ENCODE measurements around the gene CYSTM1.
"Not testable (repeated sequence)": the region's sequence is repeated elsewhere in the genome, so short reads cannot be mapped to it uniquely, and the experiment has no call there.

The CYSTM1 gene

DNA sequence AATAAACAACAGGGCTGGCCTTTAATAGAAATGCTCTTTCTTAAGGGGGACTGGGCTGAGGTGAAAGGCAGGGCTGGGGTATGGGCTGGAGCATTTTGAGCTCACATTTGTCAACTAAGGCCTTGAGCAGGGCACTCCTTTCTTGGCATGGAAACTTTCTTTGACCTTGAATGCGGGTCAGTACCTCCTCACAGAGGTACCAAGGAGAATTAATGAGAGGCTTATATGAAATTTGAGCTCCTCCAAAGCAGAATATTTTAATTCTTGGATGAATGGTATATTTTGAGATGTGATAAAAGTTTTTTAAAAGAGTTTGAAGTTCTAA lies 3.1 kb downstream of the CYSTM1 start:
- no peak for DNase-seq (ENCODE audit: low spot score)

DNA sequence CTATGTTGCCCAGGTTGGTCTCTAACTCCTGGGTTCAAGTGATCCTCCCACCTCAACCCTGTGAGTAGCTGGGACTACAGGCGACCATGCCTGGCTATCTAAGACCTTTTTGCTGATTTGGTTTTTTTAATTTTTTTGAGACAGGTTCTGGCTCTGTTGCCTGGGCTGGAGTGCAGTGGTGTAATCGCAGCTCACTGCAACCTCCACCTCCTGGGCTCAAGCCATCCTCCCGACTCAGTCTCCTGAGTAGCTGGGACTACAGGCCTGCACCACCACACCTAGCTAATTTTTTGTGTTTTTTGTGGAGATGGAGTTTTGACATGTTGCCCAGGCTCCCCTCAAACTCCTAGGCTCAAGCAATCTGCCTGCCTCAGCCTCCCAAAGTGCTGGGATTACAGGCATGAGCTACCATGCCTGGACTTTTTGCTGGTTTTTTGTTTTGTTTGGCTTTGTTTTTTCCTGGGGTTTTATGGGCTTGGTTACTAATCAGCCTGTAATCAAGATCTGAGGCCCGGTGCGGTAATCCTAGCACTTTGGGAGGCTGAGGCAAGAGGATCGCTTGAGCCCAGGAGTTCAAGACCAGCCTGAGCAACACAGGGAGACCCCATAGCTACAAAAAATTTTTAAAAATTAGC lies 3.6 kb downstream of the CYSTM1 start:
- no peak for DNase-seq (ENCODE audit: low spot score)

DNA sequence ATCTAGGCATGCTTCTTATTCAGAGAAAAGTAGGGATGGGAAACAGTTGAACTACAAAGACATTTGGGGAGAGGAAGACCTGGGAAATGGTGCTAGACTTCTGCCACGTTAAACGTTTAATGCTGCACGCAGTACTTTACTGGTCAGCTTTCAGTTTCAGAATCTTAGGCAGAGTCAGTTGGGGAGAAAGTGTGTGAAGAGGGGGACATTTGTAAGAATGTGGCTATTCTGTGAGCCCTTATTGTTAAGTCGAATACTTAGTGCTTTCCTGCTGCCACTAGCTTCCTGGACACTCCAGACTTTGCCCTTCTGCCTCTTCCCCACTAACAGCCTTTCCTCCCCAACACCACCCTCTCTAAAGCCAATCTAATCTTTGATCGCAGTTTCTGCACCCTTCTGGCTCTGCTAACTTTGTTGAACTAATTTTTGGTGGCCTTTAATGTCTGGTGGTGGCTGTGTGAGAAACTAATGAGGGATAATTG lies 6.1 kb downstream of the CYSTM1 start:
- DNase-seq (ENCODE audit: low spot score), result no peak

DNA sequence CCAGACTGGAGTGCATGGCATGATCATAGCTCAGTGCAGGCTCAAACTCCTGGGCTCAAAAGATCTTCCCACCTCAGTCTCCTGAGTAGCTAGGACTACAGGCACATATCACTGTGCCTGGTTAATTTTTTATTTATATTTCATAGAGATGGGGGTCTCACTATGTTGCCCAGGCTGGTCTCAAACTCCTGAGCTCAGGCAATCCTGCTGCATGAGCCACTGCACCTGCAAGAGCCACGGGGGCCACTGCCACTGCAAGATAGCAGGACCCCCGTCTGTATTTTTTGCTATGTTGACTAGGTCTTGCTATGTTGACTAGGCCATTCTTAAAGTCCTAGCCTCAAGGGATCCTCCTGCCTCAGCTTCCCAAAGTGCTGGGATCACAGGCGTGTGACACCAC lies 6.5 kb downstream of the CYSTM1 start:
- DNase-seq (ENCODE audit: low spot score), result no peak

DNA sequence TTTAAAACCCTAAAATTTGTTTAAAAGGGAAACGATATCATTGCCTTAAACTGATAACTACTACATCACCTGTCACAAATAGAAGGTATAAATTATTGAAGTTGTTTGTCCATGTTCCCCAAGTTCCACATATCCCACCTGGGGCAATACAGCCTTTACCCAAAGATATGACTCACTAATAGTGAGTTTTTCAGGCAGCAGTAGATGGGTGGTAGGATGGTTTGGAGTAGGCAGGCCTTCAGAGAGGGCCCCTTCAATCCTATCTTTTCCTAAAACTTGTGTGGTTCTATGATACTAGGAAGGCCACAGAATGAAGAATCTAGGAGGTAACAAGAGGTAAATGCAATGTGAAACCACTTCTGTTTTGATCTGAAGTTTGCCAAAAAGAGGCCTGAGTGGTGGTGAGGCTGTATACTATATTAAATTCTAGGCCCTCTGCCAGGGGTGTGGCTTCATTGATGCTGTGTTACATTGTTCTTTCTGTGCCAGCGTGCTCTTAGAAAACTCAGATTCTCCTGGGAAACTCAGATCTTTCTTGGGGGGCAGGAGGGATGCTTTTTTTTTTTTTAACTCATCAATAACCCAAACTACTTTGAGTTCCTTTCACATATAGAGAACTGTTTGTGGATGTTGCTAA lies 7.2 kb downstream of the CYSTM1 start:
- DNase-seq (ENCODE audit: low spot score), result no peak

DNA sequence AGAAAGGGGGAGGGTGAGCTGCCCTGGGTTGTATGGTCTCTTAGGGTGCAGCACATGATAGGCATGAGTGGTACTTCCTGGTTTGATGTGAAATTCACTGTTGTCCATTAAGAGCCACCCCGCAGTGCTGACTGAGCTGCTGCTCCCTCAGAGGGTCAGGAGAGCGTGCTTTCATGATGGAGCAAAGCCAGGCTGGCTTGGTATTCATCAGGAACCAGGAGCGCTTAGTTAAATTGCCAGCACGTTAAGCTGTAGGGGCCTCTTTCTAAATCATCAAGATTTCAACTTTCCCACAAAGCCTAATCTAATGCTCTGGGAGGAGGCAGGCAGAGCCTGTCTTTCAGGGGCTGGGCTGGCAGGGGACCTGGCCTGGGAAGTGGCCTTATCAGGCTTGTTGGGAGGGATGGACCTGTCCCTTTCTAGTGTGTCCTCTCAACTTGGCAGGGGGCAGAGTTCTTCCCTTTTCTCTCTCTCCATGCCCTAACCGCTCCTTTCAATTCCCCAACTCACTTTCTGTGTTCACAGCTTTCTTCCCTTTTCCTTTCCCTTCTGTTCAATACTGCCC lies 7.9 kb downstream of the CYSTM1 start:
- DNase-seq (ENCODE audit: low spot score), result no peak

DNA sequence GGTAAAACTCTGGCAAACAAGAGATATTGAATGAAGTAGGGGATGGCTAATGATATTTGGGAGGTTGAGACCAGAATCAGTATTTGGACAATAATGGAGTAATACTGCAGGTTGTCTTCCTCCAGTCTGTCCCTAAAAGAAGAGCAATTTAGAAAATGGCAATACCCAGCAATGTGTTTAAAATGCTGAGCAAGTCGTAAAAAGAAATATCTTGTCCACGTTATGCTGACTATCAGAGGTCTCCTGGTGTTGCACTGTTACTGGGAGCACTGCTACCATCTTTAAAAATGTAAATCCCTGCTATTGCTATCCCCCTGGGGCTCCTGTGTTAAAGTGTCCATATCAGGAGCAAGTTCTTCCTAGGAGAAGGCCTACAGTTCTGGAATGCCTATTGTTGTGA lies 10.4 kb downstream of the CYSTM1 start:
- DNase-seq (ENCODE audit: low spot score), result no peak

DNA sequence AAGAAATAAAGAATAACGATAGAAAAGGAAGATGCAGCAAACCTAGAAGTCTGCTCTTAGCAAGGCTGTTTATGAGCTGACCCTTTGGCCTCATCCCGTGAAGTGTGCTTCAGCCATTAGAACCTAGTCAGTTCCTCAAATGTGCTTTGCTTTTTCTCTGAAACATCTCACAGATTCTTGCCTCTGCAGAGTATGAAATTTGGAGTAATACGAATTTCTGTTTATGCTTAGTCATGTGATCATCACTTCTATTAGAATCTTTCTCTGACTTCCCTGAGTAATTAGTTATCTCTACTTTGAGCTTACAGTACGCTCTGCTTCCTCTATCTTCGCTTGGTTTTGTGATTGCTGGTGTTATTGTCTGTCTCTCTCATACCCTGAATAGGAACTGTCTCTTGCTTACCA lies 11.3 kb downstream of the CYSTM1 start:
- DNase-seq (ENCODE audit: low spot score), result no peak

DNA sequence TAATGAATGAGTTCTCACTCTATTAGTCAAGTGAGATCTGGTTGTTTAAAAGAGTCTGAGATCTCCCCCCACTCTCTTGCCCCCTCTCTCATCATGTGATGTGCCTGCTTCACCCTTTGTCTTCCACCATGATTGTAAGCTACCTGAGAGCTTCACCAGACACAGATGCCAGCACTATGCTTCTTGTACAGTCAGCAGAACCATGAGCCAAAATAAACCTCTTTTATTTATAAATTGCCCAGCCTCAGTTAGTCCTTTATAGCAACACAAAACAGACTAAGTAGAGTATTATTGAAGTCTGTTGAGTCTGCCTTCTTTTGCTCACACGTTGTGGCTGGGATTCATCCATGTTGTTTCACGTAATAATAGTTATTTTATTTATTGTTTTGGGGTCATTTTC lies 14.3 kb downstream of the CYSTM1 start:
- no peak for DNase-seq (ENCODE audit: low spot score)

DNA sequence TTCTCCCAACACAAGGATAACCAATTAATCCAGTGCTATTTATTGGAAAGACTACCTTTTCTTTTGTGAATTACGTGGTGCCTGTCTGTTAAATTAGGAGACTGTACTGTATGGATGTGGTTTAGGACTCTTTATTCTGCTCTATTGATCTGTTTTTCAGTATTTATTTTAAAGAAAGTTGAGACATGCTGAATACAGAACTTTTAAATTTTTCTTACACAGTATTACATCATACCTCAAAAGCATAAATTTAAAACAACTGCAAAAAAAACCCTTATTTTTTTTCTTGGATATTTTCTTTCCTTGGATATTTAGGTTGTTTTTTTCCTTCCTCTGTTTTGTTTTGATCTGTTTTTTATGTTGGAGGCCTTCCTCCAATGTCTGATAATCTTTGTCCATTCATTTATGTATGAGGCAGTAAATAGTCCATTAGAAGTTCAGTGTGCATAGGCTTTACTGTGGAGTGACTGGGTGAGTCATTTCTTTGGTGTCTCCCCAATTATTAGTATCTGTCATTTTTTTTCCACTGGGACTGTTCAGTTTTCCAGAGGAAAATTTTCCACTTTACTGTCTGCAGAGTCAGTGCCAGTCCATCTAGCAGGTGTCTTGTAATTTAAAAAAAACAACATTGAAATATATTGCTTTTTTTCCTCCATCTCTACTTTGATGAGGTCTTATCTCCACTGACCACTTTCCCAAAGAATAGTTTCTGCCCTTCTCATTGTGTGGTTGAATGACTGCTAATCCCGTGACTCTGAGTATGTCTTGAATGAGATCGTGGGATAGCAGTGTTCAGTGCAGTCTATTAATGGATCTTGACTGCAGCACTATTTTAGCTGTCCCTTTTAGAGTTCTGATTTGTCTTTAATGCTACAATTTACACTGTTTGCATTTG lies 15.2 kb downstream of the CYSTM1 start:
- no peak for DNase-seq (ENCODE audit: low spot score)

DNA sequence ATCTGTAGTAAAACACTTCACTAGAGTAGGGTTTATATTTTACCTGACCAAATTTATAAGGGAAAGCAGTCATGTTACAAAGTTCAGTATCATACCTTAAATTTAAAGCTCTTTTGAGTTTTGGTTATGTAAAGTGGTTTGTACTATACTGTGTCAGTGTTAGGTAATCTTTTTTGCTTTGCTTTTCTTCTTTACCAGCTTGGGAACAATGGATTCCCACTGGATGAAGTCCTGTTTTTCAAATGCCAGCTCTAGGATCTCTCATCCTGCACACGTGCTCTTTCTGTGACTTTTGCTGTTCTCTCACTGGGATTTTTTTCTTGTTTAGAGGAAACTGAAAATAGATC lies 15.9 kb downstream of the CYSTM1 start:
- no peak for DNase-seq (ENCODE audit: low spot score)

DNA sequence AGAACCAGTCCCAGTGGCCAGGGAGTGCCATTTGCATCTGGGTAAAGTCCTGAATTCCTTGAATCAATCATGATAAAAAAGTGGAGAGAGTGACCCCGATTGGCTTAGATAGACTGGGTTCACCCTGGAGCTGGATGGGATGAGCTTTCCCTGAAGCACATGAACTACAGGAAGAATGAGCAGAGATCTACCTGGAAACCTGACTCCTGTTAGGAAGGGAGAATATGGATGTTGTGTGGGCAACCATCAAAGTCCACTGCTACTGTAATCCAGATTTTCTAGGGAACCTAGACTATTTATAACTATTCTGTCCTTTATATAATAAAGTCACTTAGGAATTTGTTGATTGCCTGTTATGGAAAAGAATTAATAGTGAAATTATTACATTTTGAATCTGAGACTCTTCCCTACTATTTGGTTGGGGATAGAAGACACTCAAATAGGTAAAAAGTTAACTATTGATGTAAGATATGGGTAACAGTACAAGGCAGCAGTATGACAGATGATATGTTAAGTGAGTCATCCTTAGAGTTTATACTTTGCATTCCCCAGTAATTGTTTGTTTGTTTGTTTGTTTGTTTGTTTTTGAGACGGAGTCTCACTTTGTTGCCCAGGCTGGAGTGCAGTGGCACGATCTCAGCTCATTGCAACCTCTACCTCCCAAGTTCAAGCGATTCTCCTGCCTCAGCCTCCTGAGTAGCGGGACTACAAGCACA lies 17.9 kb downstream of the CYSTM1 start:
- DNase-seq (ENCODE audit: low spot score), result no peak

DNA sequence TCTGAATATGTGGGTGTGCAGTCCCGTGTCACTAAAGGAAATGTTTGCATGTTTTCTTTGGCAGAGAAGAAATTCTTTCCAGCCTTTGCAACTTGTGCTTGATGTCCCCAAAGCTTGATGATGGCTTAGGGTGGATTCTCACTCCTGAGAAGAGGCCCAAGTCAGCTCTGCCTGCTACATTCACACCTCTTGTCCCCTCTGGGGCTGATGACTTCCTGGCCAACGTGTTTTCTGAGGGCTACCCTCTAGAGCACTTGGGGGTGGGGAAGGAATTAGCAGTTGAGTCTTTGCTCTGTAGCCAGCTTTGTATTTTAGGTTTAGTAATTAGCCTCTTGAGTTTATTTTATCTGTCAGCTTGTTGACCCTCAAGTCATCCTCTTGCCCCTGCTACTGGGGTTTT lies 19.7 kb downstream of the CYSTM1 start:
- DNase-seq (ENCODE audit: low spot score), result no peak

DNA sequence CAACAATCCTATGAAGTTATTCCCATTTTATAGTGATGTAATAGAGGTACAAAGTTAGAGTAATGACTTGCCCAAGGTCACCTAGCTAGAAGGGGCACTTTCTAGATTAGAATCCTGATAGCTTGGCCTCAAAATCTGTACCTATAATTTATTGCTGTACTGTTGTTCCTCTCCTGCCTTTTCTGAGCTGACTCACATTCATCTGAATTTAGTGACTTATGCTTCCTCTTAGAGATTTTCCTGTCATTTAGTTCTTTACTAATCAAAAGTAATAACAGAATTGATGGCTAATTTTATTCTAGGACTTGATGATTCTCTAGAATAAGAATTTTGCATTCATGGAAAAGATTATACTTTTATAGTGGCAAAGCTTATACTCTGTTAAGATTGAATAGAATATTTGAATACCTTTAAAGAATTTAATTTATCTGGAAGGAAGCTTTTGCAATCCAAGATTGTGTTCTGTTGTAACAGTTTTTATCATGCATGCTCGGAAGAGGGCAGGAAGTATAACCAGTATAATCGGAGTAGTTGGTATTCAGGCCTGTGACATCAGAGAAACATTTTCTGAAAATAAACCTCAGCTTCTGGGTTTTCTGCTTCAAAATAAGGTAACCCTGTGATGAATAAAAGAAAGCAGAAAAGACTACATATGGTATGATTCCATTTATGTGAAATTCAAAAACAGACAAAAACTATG lies 21.3 kb downstream of the CYSTM1 start:
- DNase-seq (ENCODE audit: low spot score), result no peak

DNA sequence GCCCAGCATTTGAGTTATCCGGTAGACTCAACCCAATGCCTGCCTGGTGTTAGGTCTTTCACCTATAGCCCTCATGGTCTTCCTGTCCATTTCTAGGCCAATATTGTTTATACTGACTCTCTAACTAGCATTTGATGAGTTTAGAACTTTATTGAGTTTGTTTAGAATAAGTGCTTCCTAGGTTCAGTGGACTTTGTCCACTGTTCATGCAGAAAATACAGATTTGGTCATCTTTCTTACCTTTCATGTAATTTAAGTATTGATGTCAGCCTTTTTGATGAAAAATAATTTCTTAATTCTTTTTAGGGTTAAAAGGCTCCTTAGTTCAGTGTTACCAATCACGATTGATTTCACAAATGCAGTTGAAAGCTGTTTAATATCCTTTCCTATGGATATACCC lies 22.0 kb downstream of the CYSTM1 start:
- no peak for DNase-seq (ENCODE audit: low spot score)

DNA sequence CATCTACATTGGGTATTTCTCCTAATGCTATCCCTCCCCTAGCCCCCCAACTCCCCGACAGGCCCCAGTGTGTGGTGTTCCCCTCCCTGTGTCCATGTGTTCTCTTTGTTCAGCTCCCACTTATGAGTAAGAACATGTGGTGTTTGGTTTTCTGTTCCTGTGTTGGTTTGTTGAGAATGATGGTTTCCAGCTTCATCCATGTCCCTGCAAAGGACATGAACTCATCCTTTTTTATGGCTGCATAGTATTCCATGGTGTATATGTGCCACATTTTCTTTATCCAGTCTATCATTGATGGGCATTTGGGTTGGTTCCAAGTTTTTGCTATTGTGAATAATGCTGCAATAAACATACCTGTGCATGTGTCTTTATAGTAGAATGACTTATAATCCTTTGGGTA lies 23.9 kb downstream of the CYSTM1 start:
- not testable (repeated sequence) for DNase-seq (ENCODE audit: low spot score)

DNA sequence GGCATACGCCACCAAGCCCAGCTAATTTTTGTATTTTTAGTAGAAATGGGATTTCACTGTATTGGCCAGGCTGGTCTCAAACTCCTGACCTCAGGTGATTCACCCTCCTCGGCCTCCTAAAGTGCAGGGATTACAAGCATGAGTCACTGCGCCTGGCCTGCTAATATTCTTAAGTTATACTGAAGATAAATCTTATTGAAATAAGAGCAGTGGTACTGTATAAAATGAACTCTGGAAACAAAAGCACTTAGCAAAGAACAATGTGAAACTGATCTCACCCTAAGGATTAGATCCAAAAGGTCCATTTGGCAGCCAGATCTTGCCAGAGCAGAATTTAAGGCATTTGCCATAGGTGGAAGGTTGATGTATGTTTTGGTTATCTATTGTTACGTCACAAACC lies 27.1 kb downstream of the CYSTM1 start:
- no peak for DNase-seq (ENCODE audit: low spot score)

DNA sequence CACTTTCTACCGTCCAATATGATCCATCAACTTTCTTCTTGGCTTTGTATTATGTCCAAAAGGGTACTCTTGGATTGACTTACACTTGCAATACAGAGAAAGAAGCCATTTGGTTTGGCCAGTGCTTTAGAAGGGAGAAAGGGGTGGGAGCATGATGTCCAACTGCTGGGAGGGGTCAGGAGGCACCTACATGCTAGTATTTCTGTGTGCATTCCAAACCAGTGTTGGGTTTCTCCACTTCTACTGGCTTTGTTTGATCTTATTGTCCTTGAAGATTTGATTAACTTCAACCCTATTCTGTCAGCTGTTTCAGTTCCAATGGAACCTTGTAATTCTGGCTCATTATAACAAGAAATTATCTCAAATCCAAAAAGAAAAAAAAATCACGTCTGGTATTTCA lies 27.6 kb downstream of the CYSTM1 start:
- no peak for DNase-seq (ENCODE audit: low spot score)

DNA sequence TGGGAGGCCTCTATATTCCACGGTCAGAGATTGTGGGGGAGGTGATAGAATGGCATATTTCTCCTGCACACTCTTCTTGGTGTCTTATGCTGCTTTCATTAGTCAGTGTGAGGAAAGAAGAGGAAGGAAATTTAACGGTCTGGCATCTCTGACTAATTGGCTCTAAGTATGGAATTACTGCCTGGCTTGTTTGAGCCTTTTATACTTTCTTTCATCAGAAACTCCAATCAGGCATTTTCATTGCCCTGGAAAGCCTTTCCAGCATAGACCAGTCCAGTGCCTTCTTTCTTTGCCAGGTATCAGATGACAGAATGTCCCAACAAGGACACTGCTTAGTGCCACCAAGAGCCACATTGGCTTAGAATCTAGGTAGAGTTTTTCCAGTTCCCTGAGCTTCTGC lies 30.2 kb downstream of the CYSTM1 start:
- DNase-seq (ENCODE audit: low spot score), result no peak

DNA sequence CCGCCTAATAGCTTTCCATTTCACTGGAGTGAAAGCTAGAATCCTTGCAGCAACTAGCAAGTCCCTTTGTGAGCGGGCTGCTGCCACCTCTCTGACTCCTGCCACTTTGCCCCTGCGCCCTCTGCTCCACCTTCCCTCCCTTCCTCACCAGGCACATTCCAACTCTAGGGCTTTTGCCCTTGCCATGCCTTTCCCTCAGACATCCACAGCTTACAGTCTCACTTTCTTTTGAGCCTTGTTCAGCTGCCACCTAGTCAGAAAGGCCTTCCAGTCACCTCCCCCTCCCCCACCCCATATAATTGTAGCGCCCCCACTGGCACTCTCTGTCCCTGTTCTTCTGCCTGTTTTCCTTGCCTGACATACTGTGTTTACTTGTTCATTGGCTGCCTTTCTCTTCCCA lies 31.0 kb downstream of the CYSTM1 start:
- no peak for DNase-seq (ENCODE audit: low spot score)

DNA sequence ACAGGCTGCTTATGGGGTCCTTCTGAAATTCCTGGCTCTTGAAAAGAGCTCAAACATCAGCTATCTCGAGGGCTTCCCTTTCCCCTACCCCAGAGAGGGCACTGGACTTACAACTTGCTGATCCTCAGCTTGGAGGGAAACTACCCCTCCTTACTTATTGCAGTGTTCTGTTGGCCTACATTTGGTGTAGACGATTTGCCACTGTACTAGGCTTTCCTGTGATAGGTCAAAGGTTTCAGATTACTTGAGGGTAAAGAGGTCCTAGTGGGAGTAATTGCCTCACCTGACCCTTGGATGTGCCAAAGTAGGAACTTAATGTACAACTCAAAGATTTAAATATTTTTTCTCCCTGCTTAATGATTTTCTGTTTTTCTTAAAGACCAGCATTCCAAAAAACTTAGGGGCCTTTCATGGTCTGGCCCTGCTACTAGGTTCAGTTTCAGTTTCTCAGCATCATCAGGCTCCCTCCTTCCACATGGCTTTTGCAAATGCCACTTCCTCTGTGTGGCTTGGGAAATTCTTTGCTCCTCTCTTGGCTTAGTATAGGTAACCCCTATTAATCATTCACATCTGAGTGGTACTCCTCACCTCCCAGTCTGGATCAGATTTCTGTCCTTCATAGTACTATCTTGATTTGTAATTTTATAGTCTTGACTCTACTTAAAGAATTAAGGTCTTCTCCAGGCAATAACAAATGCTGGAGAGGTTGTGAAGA lies 32.4 kb downstream of the CYSTM1 start:
- DNase-seq (ENCODE audit: low spot score), result no peak
